HG02759 (cell line): ENCODE results near the gene METTL16.
A peak's percentile ranks its signal among the peaks of the same experiment; 100 is the strongest.

ENCODE experiments used
- ATAC-seq: cut with Tn5 transposase; IDR thresholded peaks from one replicate; pipeline ENCODE4 v1.9.1; 2021; ENCODE audit warnings: mild to moderate bottlenecking, moderate library complexity; ENCODE audit not compliant: unreplicated experiment

Gene METTL16

DNA sequence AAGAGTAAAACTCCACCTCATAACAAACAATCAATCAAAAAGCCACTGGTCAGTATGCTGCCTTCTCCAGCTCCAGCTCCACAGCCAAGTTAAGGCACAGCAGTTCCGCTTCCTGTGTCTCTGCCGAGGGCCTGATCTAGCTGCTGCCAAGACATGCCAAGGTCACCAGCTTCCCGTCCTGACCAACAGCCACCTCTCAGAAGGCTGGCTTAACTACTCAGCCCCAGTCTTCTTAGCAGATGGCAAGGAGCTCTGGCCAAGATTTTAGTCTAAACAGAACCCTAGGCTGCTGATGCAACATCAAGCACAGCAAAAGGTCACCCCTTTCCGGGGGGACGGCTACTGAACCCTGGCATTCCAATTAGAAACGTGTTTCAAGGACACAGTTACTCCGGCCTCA is 93.1 kb downstream of the METTL16 start:
- ATAC-seq, result no peak

DNA sequence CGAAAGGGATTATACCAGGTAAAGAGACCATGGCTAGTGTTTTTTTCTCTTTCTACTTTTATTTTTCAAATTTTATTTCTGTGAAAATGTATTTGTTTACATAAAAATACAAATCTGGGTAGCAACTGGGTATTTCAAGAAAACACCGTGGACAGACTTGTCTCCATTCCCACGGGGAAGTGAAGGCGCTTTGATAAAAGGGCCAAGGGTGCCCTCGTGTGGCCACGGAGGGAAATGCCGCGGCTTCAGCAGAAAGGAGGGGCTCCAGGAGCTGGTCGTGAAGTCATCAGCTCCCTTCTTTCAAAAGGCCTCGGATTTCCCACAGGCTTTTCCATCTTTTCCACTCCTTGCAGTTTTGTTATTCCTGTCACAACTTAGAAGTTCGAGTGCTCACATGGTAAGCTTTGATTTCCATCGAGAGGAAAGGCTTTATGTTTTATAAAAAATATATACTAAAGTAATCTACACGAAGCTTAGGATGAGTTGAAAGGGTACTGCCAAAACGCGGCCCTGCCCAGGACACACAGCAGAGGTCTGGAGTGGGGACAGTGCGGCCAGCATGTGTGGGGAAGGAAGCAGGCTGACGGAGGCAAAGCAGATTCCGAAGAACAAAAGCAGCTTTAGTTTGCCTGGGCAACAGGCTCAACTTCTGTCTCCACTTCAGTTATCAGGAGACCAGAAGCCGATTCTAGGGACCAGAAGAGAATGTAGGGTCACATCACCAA is 95.5 kb downstream of the METTL16 start:
- no peak for ATAC-seq

DNA sequence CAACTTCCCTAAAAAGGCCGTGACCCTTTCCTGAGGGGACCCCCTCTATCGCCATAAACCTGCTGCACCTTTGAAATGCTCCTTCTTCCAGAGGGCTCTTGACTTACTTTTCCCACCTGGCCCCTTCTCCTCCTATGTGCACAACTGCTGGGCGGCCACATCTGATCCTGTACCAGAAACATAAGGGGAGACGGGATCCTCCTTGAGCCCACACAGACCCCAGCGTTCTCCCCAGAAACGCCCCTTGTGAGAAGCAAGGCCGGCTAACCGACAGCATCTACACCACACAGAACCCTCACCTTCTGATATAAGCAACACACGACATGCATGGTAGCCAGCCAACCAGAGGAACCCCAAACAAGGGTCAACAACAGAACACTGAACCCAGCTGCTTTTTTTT is 96.6 kb downstream of the METTL16 start:
- no peak for ATAC-seq

DNA sequence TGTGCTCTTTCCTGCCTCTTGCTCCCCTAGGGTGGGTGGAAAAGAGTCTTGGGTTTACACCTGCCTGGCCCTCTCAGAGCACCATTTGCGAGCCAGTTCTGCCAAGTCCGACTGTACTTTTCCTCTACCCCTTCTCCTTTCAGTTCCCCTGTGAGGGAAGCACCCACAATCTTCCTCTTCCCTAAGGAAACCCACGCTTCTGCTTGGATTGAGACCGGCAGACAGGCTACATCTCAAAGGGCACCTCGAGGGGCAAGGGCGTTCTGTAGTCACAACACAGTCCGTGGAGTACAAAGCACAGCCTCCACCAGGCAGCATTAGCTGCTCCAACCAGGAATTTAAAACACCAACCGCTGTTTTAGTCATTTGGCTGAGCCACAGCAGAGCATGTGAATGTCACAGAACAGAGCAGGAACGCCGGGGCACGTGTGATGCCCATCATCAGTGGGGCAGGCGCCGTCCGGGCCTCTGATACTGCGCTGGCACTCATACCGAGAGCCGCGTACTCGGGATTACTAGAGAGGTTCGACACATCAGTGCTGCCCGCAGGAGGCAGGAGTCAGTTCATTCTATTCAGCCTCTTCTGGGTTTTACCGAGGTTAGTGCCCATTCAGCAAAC is 97.1 kb downstream of the METTL16 start:
- no peak for ATAC-seq

DNA sequence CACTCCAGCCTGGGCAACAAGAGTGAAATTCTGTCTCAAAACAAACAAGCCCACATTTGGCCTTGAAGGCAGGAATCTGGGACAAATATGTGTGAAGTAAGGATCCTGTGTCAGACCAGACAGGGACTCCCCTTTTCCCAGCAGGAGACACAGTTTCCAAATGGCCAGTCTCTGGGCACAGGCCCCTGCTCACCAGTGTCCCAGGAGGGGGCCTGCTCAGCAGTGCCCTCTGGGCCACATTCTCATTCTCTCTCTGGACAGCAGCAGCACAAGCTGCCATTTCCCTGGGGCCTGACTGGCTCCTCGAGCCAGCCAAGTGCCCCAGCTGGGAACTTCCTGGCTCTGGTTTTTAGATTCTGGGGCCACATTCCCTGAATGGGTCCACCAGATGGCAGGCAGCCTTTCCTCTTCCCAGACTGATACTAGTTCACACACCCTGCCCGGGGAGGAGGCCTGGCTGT is 99.1 kb downstream of the METTL16 start:
- no peak for ATAC-seq

DNA sequence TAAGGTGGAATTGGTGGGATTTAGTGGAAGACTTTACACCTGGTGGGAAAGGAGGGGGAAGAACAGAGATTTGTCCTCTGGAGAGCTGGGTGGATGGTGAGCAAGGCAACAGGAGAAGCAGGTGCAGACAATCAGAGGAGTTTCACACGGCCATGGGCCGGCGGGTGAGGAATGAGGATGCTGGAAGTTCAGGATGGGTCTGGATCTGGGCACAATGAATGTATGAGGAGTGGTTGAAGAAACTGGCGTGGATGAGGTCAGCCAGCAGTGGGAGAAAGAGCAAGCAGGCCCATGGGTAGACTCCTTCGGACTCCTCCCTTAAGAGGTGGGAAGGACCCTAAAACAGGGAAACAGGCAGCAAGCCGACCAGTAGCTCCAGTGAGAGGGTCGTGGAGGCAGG is 100.7 kb downstream of the METTL16 start:
- ATAC-seq, result no peak

DNA sequence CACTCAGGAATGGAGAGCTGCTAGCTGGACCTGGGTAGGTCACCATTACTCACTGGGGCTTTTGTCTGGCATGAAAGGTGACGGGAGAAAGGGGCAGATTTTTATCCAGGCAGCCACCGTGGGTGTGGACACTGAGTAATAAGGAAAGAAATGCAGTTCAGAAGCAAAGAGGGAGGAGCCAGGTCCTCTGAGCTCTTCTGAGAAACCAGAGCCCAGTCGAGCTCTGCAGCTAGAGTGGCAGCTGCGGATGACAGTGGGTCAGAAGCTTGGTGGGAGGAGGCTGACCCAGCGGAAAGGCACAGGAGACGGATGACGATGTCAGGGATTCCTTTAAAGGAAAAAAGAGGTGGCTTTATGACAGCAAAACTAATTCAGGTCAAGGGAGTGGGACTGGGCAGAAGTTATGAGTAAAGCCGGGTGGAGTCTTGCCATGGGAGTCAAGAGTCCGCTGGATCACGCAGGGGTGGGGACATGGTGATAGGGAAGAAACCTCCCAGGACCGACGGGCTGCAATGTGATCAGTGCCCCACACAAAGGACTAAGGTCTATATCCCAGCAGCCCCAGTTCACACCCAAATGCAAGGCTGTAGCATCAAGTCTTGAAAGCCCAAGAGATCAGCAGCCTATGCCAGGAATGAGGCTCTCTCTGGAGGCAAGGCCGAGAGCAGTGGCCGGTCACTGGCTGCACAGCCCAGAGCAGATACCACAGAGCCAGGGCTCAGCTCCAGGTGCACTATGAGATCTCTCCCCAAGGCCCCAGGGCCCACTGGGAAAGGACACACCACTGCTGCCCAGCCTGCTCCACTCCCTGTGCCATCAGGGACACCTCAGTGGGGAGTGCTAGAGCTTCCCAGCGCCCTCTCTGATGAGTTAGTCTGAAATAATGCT is 104.5 kb downstream of the METTL16 start:
- no peak for ATAC-seq

DNA sequence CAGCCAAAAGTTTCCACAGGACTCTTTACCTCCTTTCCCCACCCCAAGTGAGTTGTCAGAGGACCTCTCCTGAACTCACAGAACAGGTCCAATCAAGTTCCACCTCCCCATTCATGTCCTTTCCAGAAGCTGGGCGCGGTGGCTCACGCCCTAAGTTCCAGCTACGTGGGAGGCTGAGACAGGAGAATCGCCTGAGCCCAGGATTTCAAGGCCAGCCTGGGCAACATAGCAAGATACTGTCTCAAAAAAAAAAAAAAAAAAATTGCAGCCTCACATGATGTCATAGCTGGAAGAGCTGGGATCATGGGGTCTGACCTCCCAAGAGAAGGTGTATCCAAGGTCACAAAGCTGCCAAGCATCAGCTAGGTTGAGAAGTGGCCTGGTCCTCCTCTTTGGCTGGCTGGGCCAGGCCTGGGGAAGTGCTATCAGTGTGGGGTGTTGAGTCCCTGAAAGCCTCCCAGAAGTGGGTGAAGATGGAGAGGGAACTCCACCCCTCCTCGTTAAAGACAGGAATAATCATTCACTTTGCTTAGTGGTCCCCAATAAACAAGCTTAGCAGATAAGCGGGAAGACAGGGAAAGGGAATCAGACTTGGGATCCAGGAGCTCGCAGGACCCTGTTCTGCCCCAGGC is 105.3 kb downstream of the METTL16 start:
- no peak for ATAC-seq

DNA sequence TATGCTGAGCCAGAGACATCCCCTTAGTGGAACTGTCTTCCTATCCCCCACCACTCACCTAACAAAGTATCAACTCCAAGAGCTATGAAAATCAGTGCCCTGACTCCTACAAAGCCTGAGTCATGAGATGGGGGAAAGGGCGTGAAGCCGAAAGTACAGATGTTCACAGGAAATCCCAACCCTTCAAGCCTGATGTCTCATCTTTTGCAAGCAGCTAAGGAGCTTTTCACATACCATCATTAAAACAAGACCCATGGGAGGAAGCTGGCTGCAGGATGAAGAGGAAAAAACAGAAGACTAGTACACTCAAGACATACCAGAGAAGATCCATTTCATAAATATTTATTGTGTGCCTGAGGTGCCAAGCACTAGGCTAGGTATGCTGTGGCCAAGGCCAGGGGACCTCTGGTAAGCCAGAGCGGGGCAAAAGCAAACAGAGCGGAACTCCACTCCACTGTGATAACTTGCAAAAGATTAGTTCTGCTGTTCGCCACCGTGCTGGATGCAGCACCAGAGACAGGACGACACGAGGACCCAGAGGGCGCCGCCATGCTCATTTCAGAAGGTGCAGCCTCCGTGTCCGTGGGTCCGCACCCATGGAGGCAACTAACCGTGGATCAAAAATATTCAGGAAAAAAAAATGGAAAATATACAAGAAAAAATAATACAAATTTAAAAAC is 106.3 kb downstream of the METTL16 start:
- no peak for ATAC-seq

DNA sequence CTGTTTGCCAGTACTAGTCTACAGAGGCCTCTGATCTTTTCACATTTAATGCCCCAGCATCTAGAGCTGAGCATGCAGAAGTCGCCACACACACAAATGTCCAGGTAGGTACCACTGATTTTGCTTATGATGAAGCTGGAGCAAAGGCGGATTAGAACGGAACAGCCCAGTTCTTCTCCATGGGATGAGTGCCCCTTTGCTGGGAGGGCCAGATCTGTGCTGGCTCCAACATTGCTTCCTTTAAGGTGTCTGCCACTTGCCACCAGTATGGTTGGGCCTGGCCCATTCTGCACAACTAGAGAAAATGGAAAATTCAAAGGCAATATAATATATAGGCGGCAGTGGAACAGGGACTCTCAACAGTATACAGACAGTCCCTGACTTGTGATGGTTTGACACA is 108.6 kb downstream of the METTL16 start:
- ATAC-seq, result no peak

DNA sequence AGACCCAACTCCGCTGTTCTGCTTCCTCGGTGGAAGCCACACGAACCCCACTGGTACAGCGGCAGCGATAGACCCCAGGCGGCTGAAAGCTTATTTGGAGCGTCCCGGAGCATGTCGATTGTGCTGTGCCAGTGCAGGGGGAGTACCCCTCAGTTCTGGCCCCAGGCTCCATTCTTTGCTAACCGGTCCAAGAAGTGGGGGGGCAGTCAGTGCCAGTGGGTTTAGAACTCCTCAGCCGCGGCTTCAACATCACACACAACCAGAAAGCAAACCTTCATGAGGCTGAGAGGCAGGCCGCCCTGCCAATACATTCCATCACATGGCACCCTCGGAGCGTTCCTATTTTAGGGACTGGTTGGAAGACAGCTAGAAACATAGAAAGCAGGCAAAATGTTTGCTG is 109.1 kb downstream of the METTL16 start:
- ATAC-seq, result no peak

DNA sequence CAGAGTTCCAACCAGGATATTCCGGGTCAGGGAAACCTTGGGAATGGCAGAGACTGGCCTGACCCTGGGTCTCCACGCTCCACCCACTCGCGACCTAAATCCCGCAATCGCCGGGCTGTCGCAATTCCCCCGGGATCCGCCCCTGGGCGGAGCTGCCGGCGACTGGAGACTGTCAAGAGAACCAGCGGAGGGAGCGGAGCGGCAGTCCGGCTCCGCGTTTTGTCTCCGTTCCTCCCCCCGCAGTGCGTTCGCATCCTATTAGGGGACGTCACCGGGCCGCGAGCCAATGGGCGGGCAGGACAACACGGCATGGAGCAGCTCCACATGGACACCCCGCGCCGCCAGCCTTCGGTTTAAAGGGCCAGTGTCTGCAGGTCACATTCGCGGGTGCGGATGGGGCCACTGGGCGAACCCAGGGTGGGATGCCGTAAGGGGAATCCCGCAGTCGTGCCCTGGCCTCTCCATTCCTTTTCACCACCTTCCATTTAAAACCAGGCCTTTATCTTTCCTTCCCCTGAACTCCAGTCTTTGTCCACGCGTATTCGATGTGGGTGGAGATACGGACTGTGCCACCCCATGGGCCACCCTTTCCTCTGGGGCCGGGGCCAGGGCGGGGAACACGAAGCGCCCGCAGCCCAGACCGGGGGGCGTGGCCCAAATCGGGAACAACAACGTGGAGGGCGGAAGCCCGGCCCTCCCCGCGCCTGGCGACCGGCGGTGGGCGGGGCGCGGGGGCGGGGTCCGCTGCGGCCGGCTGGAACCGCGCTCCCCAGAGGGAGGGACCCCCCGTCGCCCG is 110.1 kb downstream of the METTL16 start:
- ATAC-seq, result peak; percentile 55

DNA sequence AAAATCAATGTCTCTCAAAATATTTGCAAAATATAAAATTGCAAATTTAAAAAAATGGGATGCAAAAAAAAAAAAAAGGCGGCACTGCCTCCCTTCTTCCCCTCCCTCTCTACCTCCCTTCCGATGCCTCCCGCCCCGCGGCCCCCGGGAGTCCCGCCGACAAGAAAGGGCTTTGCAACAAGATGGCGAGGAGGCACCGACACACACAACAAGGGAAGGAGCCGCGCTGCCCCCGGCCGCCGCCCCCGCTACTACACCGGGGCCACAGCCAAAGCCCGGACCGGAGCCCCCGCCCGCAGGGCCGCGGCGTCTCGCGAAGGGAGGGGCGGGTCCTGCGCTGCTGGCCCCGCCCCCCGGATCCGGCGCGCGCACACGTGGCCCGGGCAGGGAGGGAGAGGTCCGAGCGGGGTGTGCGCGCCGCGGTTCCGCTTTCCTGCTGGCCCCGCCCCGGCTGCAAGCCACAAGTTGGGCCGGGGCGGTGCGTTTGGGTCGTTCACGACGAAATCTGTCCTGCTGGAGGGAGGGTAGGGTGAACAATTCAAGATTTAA is 110.7 kb downstream of the METTL16 start, which contains the start of gene MNT:
Gene MNT, minus strand, starts transcription at position 184 of the 549 bp plus-strand sequence. CDS start 348 bp downstream, outside the sequence.
- peak; percentile 43 for ATAC-seq

DNA sequence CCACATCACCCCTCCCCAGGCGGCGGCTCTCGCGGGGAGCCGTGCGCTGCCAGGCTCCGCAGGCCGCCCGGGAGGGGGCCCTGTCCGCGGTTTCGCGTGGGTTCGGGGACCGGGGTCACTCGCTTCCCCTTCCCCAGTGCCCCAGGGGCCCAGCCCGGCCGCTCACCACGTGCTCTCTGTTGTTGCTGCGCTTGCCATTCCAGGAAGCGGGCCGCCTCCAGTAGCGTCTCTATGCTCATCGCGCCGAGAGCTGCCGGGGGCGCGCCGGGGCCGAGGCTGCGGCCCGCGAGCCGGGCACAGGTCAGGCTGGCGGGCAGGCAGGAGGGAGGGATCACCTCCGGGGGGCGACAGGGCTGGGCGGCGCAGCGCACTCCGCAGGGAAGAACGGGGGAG is 111.2 kb downstream of the METTL16 start:
- no peak for ATAC-seq

DNA sequence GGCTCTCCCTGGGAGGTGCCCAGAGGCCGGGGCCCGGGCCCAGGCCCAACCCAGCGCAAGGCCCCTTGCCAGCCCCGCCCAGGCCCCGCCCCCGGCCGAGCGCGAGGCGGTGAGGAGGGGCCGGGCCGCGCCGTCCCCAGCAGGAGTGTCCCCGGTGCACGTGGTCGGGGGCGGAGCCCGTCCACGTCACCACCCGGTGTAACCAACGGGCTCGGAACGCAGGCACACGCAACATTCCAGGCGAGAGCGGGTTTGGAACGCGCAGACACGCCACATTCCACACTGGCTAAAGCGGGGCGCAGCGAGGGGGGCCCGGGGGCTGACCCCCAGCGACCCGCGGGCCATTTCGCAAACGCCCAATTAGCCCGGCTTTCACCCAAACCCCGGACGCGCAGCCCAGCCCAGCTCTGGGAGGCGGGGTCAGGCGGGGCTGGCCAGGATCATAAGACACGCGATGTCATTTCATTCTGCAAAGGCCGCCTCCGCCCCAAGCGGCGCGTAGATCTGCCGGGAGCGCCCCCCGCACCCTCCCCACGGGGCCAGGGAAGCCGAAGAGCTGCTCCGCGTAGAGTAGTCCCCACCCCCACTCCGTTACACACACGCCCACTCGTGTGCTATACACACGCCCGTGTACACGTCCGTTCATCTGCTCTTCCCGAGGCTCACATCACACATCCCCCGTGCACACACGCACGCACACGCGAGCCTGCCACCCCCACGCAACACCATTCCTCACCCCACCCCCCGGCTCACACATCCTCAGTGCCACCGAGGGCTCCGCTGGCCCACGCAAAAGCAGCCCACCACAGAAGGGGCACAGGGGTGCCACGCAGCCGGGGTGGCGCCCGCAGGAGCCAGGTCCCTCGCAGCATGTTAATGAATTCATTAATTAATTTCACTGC is 111.9 kb downstream of the METTL16 start:
- ATAC-seq, result peak; percentile 46

DNA sequence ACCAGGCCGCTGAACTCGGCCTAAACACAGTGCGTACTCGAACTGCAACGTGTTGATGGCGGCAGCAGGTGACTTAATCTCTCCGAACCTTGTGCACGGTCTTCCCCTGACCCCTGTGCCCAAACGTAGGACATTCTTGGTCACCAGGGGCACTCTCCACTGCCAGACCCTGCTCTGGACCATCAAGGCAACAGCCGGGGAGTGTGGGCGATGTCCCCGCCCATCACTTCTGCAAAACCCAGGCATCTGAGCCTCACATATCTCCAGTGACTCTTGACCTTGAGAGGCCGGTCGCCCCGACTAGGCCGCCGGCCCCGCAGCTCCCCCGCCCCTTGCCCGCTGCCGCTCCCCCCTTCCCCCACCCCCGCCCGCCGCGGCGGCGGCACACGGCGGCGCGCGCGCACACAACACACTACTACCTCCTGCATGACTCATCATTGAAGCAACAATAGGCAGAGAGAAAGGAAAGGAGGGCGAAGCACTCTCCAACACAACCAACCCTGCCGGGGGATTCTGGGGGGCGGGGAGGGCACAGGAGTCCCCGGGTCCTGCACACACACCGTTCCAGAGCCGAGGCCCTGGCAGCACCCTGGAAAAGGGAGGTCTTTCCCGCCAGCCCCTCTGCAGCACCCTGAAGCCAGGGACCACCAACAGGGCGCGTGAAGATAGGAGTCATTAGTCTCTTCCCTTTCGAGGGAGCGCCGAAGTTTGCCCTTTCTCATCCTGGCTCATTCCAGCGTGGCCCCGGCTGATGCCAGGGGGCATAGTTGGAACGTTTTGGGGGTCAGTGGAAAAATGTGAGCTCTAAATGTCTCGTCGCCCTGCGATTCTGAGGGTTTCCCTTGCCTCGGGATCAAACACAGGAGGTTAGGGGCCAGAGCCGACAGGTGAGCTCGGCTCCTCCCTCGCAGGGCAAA is 112.8 kb downstream of the METTL16 start:
- no peak for ATAC-seq

DNA sequence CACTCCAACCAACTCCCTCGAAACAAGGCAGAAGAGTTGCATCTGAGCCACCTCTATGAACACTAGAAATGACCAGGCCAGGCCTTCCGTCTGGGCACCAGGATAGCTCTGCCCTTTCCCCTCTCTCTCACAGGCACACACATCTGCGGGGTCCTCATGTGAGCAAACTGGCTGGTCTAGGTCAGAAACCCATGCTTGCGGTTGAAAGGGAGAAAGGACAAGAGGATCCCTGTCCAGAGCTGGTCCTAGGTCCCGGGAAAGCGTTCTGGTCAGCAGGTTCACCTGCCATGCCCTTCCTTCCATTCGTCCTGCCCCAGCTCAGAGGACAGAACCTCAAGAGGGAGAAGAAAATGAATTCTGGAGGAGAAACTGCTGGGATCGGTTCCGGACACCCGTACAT is 113.5 kb downstream of the METTL16 start:
- no peak for ATAC-seq
